H1 (cell line): Measurements from ENCODE around the gene CHMP6. TPM values are rescaled to one million over a fixed set of nuclear protein-coding genes. Genes with fewer than 3 reads are reported as not detected.

Experiments used
- CEBPB ChIP-seq: IDR thresholded peaks from 2 replicates; pipeline ENCODE4 v1.6.1; 2012; ENCODE audit warnings: low read depth, low read length
- CHD7 ChIP-seq: fragments of 300-600 bp; sonication (generic); IDR thresholded peaks from 2 replicates; pipeline ENCODE4 v1.7.1; 2012; ENCODE audit warnings: low read length, moderate library complexity, mild to moderate bottlenecking, inconsistent platforms; ENCODE audit not compliant: insufficient replicate concordance
- GABPA ChIP-seq: IDR thresholded peaks from 2 replicates; pipeline ENCODE4 v1.6.1; 2011; ENCODE audit warnings: mild to moderate bottlenecking, low read length, moderate library complexity, borderline replicate concordance; ENCODE audit not compliant: insufficient read depth
- HDAC6 ChIP-seq: IDR thresholded peaks from one replicate; pipeline ENCODE4 v1.7.1; 2012; ENCODE audit warnings: low read depth, mild to moderate bottlenecking, inconsistent platforms, low read length, moderate library complexity
- JUN ChIP-seq: IDR thresholded peaks from 2 replicates; pipeline ENCODE4 v1.6.1; 2011; ENCODE audit warnings: low read depth, mild to moderate bottlenecking, improper control_type of control experiment, low read length
- KDM1A ChIP-seq: fragments of 200-600, 300-600 bp; sonication (generic); IDR thresholded peaks from 2 replicates; pipeline ENCODE4 v1.7.1; 2016; ENCODE audit warnings: mild to moderate bottlenecking, low read length, borderline replicate concordance
- KDM4A ChIP-seq: IDR thresholded peaks from one replicate; pipeline ENCODE4 v1.7.1; 2012; ENCODE audit warnings: low read depth, mild to moderate bottlenecking, moderate library complexity, low read length, inconsistent platforms; ENCODE audit not compliant: severe bottlenecking
- MAX ChIP-seq: IDR thresholded peaks from 2 replicates; pipeline ENCODE4 v1.6.1; 2012; ENCODE audit warnings: inconsistent platforms
- POLR2A ChIP-seq, 2 experiments: IDR thresholded peaks; 1 replicate in 1 of 2; 2 replicates in 1 of 2; pipeline ENCODE4 v1.6.1; 2011; ENCODE audit warnings: low read depth in 2 of 2, low read length in 2 of 2, mild to moderate bottlenecking in 2 of 2; ENCODE audit errors: control extremely low read depth in 1 of 2
- polyA plus RNA-seq, 7 experiments: library from polyadenylated mRNA; depleted of rRNA in 3 of 7; stranded (reverse) in 5 of 7; unstranded in 2 of 7; fragments of >200 nt in 5 of 7; fragments of 200-250 nt in 2 of 7; gene quantifications; 1 replicate in 5 of 7; 2 replicates in 1 of 7; 4 replicates in 1 of 7; pipeline versions ENCODE4 v1.2.1 to v1.2.3, GENCODE V29; 2011 to 2013; ENCODE audit warnings: missing spikeins in 2 of 7, mixed read lengths in 2 of 7
- total RNA-seq: library from RNA; stranded (reverse); fragmentation: NEBNext Ultra II Directional; extraction: Animal tissue kit (Norgen Biotek cat#: 25700); gene quantifications from 2 replicates; pipeline ENCODE4 v1.2.1, GENCODE V29; 2021

Gene CHMP6
- total and polyA plus RNA-seq, 2 of the 8 experiments (the other 6 are each of a cell fraction or from before 2014, with no cell fraction given), result 15.7 to 24.3 TPM

- TF ChIP-seq CHD7 (no peak), KDM1A (no peak), POLR2A (IDR thresholded peaks at IDR 0.05; ENCODE audit: control extremely low read depth in 1 of 2, low read depth in 2 of 2, low read length in 2 of 2) (no peak), CEBPB (no peak), KDM4A (no peak), HDAC6 (no peak), GABPA (no peak), MAX (no peak), JUN (no peak)
Measured at GRCh38 chr17:80944326-80944725, 47.3 kb upstream of the CHMP6 start (continued).
